ENCODE measurements around the gene ACAT2.
"Not testable (repeated sequence)": the region's sequence is repeated elsewhere in the genome, so short reads cannot be mapped to it uniquely, and the experiment has no call there.

ACAT2 gene

DNA sequence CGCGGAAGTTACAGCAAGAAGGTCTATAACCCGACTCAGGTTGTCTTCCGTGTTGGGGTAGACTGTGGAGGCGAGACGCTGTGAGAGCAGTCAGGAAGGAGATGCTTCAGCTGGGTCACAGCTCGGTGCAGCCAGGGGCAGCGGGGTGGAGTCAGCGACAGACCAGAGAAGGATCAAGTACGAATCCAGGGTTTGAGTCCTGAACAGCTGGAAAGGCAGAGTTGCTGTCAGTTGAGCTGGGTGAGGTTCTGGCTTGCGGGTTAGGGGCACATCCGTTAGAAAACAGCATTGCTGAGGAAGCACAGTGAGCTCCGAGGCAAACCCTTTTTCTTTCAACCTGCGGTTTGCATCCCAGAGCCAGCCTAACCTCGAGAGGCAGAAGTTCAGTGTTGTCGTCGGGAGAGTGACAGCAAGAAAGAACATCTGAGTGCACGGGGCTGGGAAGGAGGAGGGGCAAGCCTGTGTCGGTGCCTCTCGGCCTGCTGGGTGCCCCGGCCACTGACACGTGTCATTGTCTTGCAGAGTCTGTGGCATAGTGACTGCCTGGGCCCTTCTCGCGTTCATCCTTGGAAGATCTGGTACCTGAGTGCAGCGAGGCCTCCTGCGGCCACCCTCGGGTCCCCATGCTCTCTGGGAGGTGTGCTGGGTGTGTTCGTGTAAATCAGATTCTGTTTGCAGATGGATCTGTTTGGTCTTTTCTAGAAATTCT, 58.2 kb downstream of the ACAT2 start:
- in situ Hi-C loops (cut with MboI; ENCODE audit: low pct_unique_long_range_greater_than_20kb, low sequenced_read_pairs, unreplicated experiment), result no loop called here
- peak; percentile 51 for DNase-seq (ENCODE audit: low spot score)
- TF ChIP-seq, protein P1, sequence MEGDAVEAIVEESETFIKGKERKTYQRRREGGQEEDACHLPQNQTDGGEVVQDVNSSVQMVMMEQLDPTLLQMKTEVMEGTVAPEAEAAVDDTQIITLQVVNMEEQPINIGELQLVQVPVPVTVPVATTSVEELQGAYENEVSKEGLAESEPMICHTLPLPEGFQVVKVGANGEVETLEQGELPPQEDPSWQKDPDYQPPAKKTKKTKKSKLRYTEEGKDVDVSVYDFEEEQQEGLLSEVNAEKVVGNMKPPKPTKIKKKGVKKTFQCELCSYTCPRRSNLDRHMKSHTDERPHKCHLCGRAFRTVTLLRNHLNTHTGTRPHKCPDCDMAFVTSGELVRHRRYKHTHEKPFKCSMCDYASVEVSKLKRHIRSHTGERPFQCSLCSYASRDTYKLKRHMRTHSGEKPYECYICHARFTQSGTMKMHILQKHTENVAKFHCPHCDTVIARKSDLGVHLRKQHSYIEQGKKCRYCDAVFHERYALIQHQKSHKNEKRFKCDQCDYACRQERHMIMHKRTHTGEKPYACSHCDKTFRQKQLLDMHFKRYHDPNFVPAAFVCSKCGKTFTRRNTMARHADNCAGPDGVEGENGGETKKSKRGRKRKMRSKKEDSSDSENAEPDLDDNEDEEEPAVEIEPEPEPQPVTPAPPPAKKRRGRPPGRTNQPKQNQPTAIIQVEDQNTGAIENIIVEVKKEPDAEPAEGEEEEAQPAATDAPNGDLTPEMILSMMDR (IDR thresholded peaks at IDR 0.05; ENCODE audit: extremely low read depth, insufficient read depth, missing control alignments), result no peak

DNA sequence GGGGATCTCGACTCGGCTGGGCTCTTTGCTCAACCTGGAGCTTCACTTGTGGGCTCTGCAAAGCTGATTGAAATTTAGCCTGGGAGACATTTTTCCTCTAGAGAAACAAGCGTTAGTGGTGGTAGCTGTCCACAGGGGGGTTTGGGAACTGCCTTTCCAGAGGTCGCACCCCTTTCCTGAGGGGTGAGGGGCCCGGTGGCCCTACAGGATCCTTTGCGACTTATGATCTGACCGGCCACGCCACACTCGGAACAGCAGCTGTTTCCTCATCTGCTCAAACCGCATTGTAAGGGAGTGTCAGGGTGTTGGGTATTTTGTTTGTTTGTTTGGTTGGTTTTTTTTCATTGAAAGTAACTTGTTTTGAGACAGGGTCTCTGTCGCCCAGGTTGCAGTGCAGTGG, 59.3 kb downstream of the ACAT2 start:
- DNase-seq (ENCODE audit: low spot score), result no peak
- TF ChIP-seq, protein P1 (IDR thresholded peaks at IDR 0.05; ENCODE audit: extremely low read depth, insufficient read depth, missing control alignments), result no peak
- in situ Hi-C loops (cut with MboI; ENCODE audit: low pct_unique_long_range_greater_than_20kb, low sequenced_read_pairs, unreplicated experiment), result no loop called here

DNA sequence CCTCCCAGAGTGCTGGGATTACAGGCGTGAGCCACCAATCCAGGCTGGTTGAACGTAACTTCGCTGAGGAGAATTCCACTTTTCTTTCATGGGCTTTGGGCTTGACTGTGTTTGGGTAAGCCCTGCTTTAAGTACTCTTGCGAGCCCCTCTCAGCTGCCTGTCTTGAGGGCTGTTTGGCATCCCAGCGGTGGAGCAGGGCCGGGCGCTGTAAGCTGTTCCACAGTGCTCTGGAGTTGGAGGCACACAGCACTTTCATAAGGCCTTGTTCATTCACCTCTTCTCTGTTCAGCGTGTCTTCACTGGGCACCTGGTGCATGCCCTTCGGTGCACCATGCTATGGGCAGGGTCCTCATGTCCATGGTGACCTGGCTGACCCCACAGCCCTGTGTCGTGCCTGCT, 59.9 kb downstream of the ACAT2 start:
- in situ Hi-C loops (cut with MboI; ENCODE audit: low pct_unique_long_range_greater_than_20kb, low sequenced_read_pairs, unreplicated experiment), result no loop called here
- DNase-seq (ENCODE audit: low spot score), result no peak
- TF ChIP-seq, protein P1 (IDR thresholded peaks at IDR 0.05; ENCODE audit: extremely low read depth, insufficient read depth, missing control alignments), result no peak

DNA sequence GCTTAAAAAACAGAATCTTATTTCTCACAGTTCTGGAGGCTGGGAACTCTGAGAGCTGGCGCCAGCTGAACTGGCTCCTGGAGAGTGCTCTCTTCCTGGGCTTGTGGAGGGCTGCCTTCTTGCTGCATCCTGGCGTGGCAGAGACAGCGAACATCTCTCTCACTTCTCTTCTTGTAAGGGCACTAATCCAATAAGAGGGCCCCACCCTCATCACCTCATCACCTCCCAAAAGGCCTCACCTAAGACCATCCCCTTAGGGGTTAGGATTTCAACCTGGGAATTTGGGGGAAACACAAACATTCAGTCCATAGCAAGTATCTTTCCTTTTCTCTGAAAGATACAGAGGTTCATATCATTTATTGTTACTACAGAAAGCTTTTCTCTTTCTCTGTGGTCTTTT, 62.1 kb downstream of the ACAT2 start:
- TF ChIP-seq, protein P1 (IDR thresholded peaks at IDR 0.05; ENCODE audit: extremely low read depth, insufficient read depth, missing control alignments), result no peak
- DNase-seq (ENCODE audit: low spot score), result no peak
- in situ Hi-C loops (cut with MboI; ENCODE audit: low pct_unique_long_range_greater_than_20kb, low sequenced_read_pairs, unreplicated experiment), result no loop called here

DNA sequence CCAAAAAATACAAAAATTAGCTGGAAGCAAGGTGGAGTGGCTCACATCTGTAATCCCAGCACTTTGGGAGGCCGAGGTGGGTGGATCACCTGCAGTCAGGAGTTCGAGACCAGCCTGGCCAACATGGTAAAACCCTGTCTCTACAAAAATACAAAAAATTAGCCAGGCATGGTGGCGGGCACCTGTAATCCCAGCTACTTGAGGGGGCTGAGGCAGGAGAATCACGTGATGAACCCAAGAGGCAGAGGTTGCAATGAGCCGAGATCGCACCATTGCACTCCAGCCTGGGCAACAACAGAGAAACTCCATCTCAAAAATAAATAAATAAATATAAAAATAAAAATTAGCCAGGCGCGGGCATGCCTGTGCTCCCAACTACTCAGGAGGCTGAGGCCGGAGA, 62.8 kb downstream of the ACAT2 start:
- in situ Hi-C loops (cut with MboI; ENCODE audit: low pct_unique_long_range_greater_than_20kb, low sequenced_read_pairs, unreplicated experiment); DNase-seq (ENCODE audit: low spot score): not testable (repeated sequence)

DNA sequence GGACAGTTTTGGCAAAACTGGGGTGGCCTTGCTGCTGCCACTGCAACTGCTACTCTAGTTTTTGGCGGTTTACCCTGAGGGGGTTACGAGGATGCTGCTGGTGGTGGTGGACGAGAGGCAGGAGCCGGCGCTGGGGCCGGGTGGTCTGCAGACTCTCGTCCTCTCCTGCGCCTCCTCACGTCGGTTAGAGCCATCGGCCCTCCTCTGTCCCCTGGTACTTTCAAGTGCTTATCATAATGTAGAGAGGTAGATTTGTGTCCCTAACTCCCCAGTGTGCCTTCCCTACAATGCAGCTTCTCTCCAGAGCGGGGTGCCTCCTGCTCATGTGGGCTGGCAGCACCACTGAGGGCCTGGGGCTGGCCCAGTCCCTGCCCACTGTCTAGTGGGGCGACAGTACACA, 64.2 kb downstream of the ACAT2 start:
- in situ Hi-C loops (cut with MboI; ENCODE audit: low pct_unique_long_range_greater_than_20kb, low sequenced_read_pairs, unreplicated experiment), result no loop called here

DNA sequence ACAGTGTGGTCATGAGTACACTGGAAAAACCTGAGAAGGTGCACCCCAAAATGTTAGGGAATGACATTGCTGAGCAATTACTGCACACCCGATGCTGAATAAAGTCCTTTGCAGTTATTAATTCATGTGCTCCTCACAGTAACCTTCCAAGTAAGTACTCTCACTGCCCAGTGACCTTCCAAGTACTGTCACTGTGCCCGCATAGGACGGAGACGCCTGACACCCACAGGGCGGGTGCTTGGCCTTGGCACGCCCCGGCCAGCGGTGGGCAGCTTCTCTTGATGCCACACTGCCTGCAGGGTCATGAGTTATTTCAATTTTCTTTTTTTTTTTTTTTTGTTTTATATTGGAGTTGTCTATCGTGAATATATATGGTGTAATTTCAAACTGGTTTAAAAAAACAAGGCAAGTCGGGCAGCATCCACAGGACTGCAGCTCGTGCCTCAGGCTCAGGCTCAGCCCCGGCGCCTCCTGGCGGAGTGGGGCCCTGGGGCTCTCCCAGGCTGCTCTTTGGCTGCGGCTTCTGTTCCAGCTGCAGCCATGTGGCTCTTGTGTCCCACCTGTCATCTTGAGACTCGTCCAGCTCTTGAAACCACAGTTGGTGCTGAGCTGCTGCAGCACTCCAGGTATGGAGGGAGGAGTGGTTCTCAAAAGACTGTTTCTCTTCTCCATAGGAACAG, 65.3 kb downstream of the ACAT2 start:
- TF ChIP-seq, protein P1 (IDR thresholded peaks at IDR 0.05; ENCODE audit: extremely low read depth, insufficient read depth, missing control alignments), result no peak
- in situ Hi-C loops (cut with MboI; ENCODE audit: low pct_unique_long_range_greater_than_20kb, low sequenced_read_pairs, unreplicated experiment), result no loop called here
- no peak for DNase-seq (ENCODE audit: low spot score)

More for the DNA sequence above, 64.2 kb downstream of the ACAT2 start:
- DNase-seq (ENCODE audit: low spot score), result no peak
- TF ChIP-seq, protein P1 (IDR thresholded peaks at IDR 0.05; ENCODE audit: extremely low read depth, insufficient read depth, missing control alignments), result no peak
